ENCODE measurements around the gene DNAH5.
A peak's percentile ranks its signal among the peaks of the same experiment; 100 is the strongest.

Gene DNAH5

GRCh38 chr5:13745508-13745907 is 199.0 kb downstream of the DNAH5 start:
- TF ChIP-seq, protein P1, sequence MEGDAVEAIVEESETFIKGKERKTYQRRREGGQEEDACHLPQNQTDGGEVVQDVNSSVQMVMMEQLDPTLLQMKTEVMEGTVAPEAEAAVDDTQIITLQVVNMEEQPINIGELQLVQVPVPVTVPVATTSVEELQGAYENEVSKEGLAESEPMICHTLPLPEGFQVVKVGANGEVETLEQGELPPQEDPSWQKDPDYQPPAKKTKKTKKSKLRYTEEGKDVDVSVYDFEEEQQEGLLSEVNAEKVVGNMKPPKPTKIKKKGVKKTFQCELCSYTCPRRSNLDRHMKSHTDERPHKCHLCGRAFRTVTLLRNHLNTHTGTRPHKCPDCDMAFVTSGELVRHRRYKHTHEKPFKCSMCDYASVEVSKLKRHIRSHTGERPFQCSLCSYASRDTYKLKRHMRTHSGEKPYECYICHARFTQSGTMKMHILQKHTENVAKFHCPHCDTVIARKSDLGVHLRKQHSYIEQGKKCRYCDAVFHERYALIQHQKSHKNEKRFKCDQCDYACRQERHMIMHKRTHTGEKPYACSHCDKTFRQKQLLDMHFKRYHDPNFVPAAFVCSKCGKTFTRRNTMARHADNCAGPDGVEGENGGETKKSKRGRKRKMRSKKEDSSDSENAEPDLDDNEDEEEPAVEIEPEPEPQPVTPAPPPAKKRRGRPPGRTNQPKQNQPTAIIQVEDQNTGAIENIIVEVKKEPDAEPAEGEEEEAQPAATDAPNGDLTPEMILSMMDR (IDR thresholded peaks at IDR 0.05; ENCODE audit: low read depth, low read length): no peak
- peak in 1 of 2 donors; percentile 29 for DNase-seq (ENCODE audit: low read depth in 2 of 2)
- no peak overlapping the region for H3K4me3 ChIP-seq (replicated peaks in 1 of 2; ENCODE audit: low read depth in 2 of 2, low read length in 2 of 2)

GRCh38 chr5:13740471-13740870 is 204.0 kb downstream of the DNAH5 start:
- H3K4me3 ChIP-seq (replicated peaks in 1 of 2; ENCODE audit: low read depth in 2 of 2, low read length in 2 of 2): no peak overlapping the region
- no peak for DNase-seq (ENCODE audit: low read depth in 2 of 2)
- TF ChIP-seq, protein P1 (IDR thresholded peaks at IDR 0.05; ENCODE audit: low read depth, low read length): no peak

GRCh38 chr5:13739479-13739878 is 205.0 kb downstream of the DNAH5 start:
- DNase-seq (ENCODE audit: low read depth in 2 of 2): no peak
- TF ChIP-seq, protein P1 (IDR thresholded peaks at IDR 0.05; ENCODE audit: low read depth, low read length): no peak
- H3K4me3 ChIP-seq (replicated peaks in 1 of 2; ENCODE audit: low read depth in 2 of 2, low read length in 2 of 2): no peak overlapping the region

GRCh38 chr5:13735691-13736090 is 208.8 kb downstream of the DNAH5 start:
- TF ChIP-seq, protein P1 (IDR thresholded peaks at IDR 0.05; ENCODE audit: low read depth, low read length): no peak
- H3K4me3 ChIP-seq (replicated peaks in 1 of 2; ENCODE audit: low read depth in 2 of 2, low read length in 2 of 2): no peak overlapping the region
- DNase-seq (ENCODE audit: low read depth in 2 of 2): no peak

GRCh38 chr5:13731121-13731628 is 213.3 kb downstream of the DNAH5 start:
- no peak for DNase-seq (ENCODE audit: low read depth in 2 of 2)
- TF ChIP-seq, protein P1 (IDR thresholded peaks at IDR 0.05; ENCODE audit: low read depth, low read length): no peak
- H3K4me3 ChIP-seq (replicated peaks in 1 of 2; ENCODE audit: low read depth in 2 of 2, low read length in 2 of 2): no peak overlapping the region

GRCh38 chr5:13708906-13709305 is 235.6 kb downstream of the DNAH5 start:
- TF ChIP-seq, protein P1 (IDR thresholded peaks at IDR 0.05; ENCODE audit: low read depth, low read length): no peak
- no peak for DNase-seq (ENCODE audit: low read depth in 2 of 2)
- no peak overlapping the region for H3K4me3 ChIP-seq (replicated peaks in 1 of 2; ENCODE audit: low read depth in 2 of 2, low read length in 2 of 2)

DNA sequence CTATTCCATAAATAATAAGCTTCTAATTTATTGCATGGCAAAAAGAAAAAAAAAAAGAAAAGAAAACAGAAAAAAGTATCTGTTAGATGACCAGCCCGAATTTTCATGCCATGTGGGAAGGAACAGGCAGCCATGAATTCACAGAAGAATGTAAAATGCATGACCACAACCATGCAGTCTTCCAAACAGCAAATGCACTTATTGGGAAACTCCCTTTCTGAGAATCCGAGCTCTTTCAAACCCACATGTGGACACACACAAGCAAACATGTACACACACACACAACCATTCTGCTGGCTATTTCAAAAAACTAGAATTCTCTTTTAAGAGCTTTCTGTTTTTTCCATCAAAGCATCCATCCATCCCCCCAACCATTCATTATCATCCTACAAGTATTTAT is 236.1 kb downstream of the DNAH5 start:
- no peak for DNase-seq (ENCODE audit: low read depth in 2 of 2)
- no peak overlapping the region for H3K4me3 ChIP-seq (replicated peaks in 1 of 2; ENCODE audit: low read depth in 2 of 2, low read length in 2 of 2)
- TF ChIP-seq, protein P1 (IDR thresholded peaks at IDR 0.05; ENCODE audit: low read depth, low read length): no peak

Measured in cardiac fibroblast (primary cell).